Measurements from ENCODE around the gene METTL6. TPM values are rescaled to one million over a fixed set of nuclear protein-coding genes. Genes with fewer than 3 reads are reported as not detected.

Gene METTL6
- total and polyA plus RNA-seq, 7 experiments from 2014 or later, result 7.9 to 23.0 (median 18.3) TPM

GRCh38 chr3:15382405-15382923 lies 44.9 kb downstream of the METTL6 start:
- ChIA-PET CTCF (interaction anchor here (0.6 to 3.7 kb wide), 3 partner anchors 22 to 178 kb away, joined by 3 to 68 read pairs (median 6); no protein-coding TSS in a partner anchor), POLR2A (interaction anchor here (0.6 kb wide), 1 partner anchor 1237 kb away, joined by 4 read pairs; no protein-coding TSS in a partner anchor)
- Mint-ChIP-seq H3K4me3 (no peak overlapping the region), H3K27me3 (peaks cover 0 to 3% (median 0%) of the 10 kb centered on the region in 5 donors), H3K9me3 (peaks cover 0 to 9% (median 2%) of the 10 kb centered on the region in 11 donors), H3K4me1 (peaks cover 8 to 14% (median 9%) of the 10 kb centered on the region in 7 donors), H3K27ac (no peak overlapping the region), H3K36me3 (peaks cover 0 to 7% (median 0%) of the 10 kb centered on the region in 5 donors)
- Histone ChIP-seq H3K27ac (ENCODE audit: low read depth, low read length) (no peak overlapping the region), H3K4me3 (ENCODE audit: low read length) (no peak overlapping the region), H3K9me3 (ENCODE audit: control insufficient read depth in 2 of 3, low read length in 3 of 3) (peaks cover 0 to 3% (median 0%) of the 10 kb centered on the region in 3 experiments), H3K36me3 (ENCODE audit: control insufficient read depth in 2 of 3, insufficient read depth in 3 of 3, low read length in 3 of 3) (no peaks in the 10 kb centered on the region), H3K27me3 (ENCODE audit: control insufficient read depth in 2 of 2, insufficient read depth in 2 of 2, low read length in 2 of 2) (no peaks in the 10 kb centered on the region), H3K4me1 (ENCODE audit: control insufficient read depth in 2 of 2, insufficient read depth in 2 of 2, low read length in 2 of 2) (peaks cover 4 to 5% of the 10 kb centered on the region in 2 donors)
- intact Hi-C loops (cut with micrococcal nuclease), result no loop called here
- ATAC-seq, result no peak
- no peak for DNase-seq

- H3K4me3 ChIP-seq (ENCODE audit: low read length), result no peak overlapping the region
- peaks cover 8 to 14% (median 9%) of the 10 kb centered on the region in 7 donors for H3K4me1 Mint-ChIP-seq
- intact Hi-C loops (cut with micrococcal nuclease), result no loop called here
- ChIA-PET CTCF (interaction anchor here (0.9 to 3.7 kb wide), 3 partner anchors 24 to 178 kb away, joined by 5 to 68 read pairs (median 6); no protein-coding TSS in a partner anchor), POLR2A (interaction anchor here (0.7 to 0.8 kb wide), 2 partner anchors 61 to 90 kb away, joined by 4 to 5 read pairs; no protein-coding TSS in a partner anchor)
- DNase-seq (no peak), ATAC-seq (no peak)
- peaks cover 4 to 5% of the 10 kb centered on the region in 2 donors for H3K4me1 ChIP-seq (ENCODE audit: control insufficient read depth in 2 of 2, insufficient read depth in 2 of 2, low read length in 2 of 2)
- H3K36me3 ChIP-seq (ENCODE audit: control insufficient read depth in 2 of 3, insufficient read depth in 3 of 3, low read length in 3 of 3), result no peaks in the 10 kb centered on the region
- H3K36me3 Mint-ChIP-seq, result peaks cover 0 to 5% (median 0%) of the 10 kb centered on the region in 5 donors
- peak overlapping the region in 1 of 9 donors; percentile 11 for H3K27ac Mint-ChIP-seq
- peaks cover 0 to 3% (median 0%) of the 10 kb centered on the region in 5 donors for H3K27me3 Mint-ChIP-seq
- H3K4me3 Mint-ChIP-seq, result no peak overlapping the region
- H3K9me3 ChIP-seq (ENCODE audit: control insufficient read depth in 2 of 3, low read length in 3 of 3), result no peaks in the 10 kb centered on the region
- no peak overlapping the region for H3K27ac ChIP-seq (ENCODE audit: low read depth, low read length)
- H3K9me3 Mint-ChIP-seq, result peaks cover 0 to 6% (median 2%) of the 10 kb centered on the region in 11 donors
- H3K27me3 ChIP-seq (ENCODE audit: control insufficient read depth in 2 of 2, insufficient read depth in 2 of 2, low read length in 2 of 2), result no peaks in the 10 kb centered on the region
Observed at GRCh38 chr3:15380980-15381890, 46.1 kb downstream of the METTL6 start.

GRCh38 chr3:15377961-15378791 lies 49.2 kb downstream of the METTL6 start:
- H3K4me1 Mint-ChIP-seq, result peaks cover 8 to 14% (median 13%) of the 10 kb centered on the region in 7 donors
- Histone ChIP-seq H3K4me1 (ENCODE audit: control insufficient read depth in 2 of 2, insufficient read depth in 2 of 2, low read length in 2 of 2) (peaks cover 4 to 5% of the 10 kb centered on the region in 2 donors), H3K4me3 (ENCODE audit: low read length) (no peak overlapping the region), H3K9me3 (ENCODE audit: control insufficient read depth in 2 of 3, low read length in 3 of 3) (no peaks in the 10 kb centered on the region), H3K36me3 (ENCODE audit: control insufficient read depth in 2 of 3, insufficient read depth in 3 of 3, low read length in 3 of 3) (no peaks in the 10 kb centered on the region), H3K27me3 (ENCODE audit: control insufficient read depth in 2 of 2, insufficient read depth in 2 of 2, low read length in 2 of 2) (no peaks in the 10 kb centered on the region), H3K27ac (ENCODE audit: low read depth, low read length) (peak overlapping the region; percentile 76)
- H3K36me3 Mint-ChIP-seq, result no peaks in the 10 kb centered on the region
- H3K4me3 Mint-ChIP-seq, result peak overlapping the region in 5 of 10 donors; percentile 9 to 54 (median 17)
- H3K27me3 Mint-ChIP-seq, result no peaks in the 10 kb centered on the region
- no peaks in the 10 kb centered on the region for H3K9me3 Mint-ChIP-seq
- POLR2A ChIA-PET, result interaction anchor here (0.7 to 2.9 kb wide), 3 partner anchors 108 to 457 kb away, joined by 3 to 11 read pairs (median 10); no protein-coding TSS in a partner anchor
- H3K27ac Mint-ChIP-seq, result peak overlapping the region; percentile 78 to 97 (median 93)
- CTCF ChIA-PET, result interaction anchor here (0.7 to 3.7 kb wide), 10 partner anchors 48 to 142 kb away, joined by 3 to 68 read pairs (median 4); no protein-coding TSS in a partner anchor
- DNase-seq (peak; percentile 80 to 96 (median 93)), ATAC-seq (peak; percentile 99)
- intact Hi-C loops (cut with micrococcal nuclease), result loop anchor here (1.0 to 5.0 kb wide), 18 partner anchors 17 to 431 kb away; partner anchors contain the start of genes CAPN7 (in 2 of the 2), EAF1 (in 2 of the 2), METTL6 (in 2 of the 2) and NR2C2 (in 2 of the 2)

GRCh38 chr3:15375461-15376000 lies 51.8 kb downstream of the METTL6 start:
- Mint-ChIP-seq H3K4me1 (peaks cover 8 to 17% (median 13%) of the 10 kb centered on the region in 7 donors), H3K4me3 (no peak overlapping the region), H3K36me3 (no peaks in the 10 kb centered on the region), H3K27me3 (peaks cover 0 to 8% (median 0%) of the 10 kb centered on the region in 5 donors), H3K9me3 (no peaks in the 10 kb centered on the region), H3K27ac (peak overlapping the region in 4 of 9 donors; percentile 12 to 76 (median 30))
- ChIA-PET POLR2A (no interaction called here), CTCF (interaction anchor here (2.7 kb wide), 1 partner anchor 107 kb away, joined by 23 read pairs; no protein-coding TSS in a partner anchor)
- ATAC-seq, result no peak
- Histone ChIP-seq H3K4me1 (ENCODE audit: control insufficient read depth in 2 of 2, insufficient read depth in 2 of 2, low read length in 2 of 2) (peaks cover 4 to 5% of the 10 kb centered on the region in 2 donors), H3K4me3 (ENCODE audit: low read length) (no peak overlapping the region), H3K27ac (ENCODE audit: low read depth, low read length) (no peak overlapping the region), H3K9me3 (ENCODE audit: control insufficient read depth in 2 of 3, low read length in 3 of 3) (no peaks in the 10 kb centered on the region), H3K27me3 (ENCODE audit: control insufficient read depth in 2 of 2, insufficient read depth in 2 of 2, low read length in 2 of 2) (no peaks in the 10 kb centered on the region), H3K36me3 (ENCODE audit: control insufficient read depth in 2 of 3, insufficient read depth in 3 of 3, low read length in 3 of 3) (no peaks in the 10 kb centered on the region)
- intact Hi-C loops (cut with micrococcal nuclease), result loop anchor here in 1 of 2 donors (5.0 kb wide), 2 partner anchors 278 to 428 kb away; partner anchors contain the start of genes NR2C2 and RBSN
- no peak for DNase-seq

- H3K27ac Mint-ChIP-seq, result no peak overlapping the region
- H3K36me3 Mint-ChIP-seq, result no peaks in the 10 kb centered on the region
- CTCF ChIA-PET, result no interaction called here
Observed at GRCh38 chr3:15372918-15373317, 54.4 kb downstream of the METTL6 start.

More at GRCh38 chr3:15372918-15373317, 54.4 kb downstream of the METTL6 start:
- ATAC-seq (no peak), DNase-seq (no peak)
- Histone ChIP-seq H3K27ac (ENCODE audit: low read depth, low read length) (no peak overlapping the region), H3K27me3 (ENCODE audit: control insufficient read depth in 2 of 2, insufficient read depth in 2 of 2, low read length in 2 of 2) (no peaks in the 10 kb centered on the region), H3K9me3 (ENCODE audit: control insufficient read depth in 2 of 3, low read length in 3 of 3) (no peaks in the 10 kb centered on the region), H3K36me3 (ENCODE audit: control insufficient read depth in 2 of 3, insufficient read depth in 3 of 3, low read length in 3 of 3) (no peaks in the 10 kb centered on the region), H3K4me3 (ENCODE audit: low read length) (no peak overlapping the region), H3K4me1 (ENCODE audit: control insufficient read depth in 2 of 2, insufficient read depth in 2 of 2, low read length in 2 of 2) (peaks cover 5% of the 10 kb centered on the region in 2 donors)
- Mint-ChIP-seq H3K4me3 (no peak overlapping the region), H3K9me3 (no peaks in the 10 kb centered on the region), H3K27me3 (peaks cover 0 to 8% (median 0%) of the 10 kb centered on the region in 5 donors), H3K4me1 (peaks cover 7 to 16% (median 12%) of the 10 kb centered on the region in 7 donors)
- intact Hi-C loops (cut with micrococcal nuclease), result no loop called here
- POLR2A ChIA-PET, result no interaction called here

Measured in naive thymus-derived CD4-positive, alpha-beta T cell (primary cell).